ENCODE data around the gene COX7B2.

COX7B2 gene

DNA sequence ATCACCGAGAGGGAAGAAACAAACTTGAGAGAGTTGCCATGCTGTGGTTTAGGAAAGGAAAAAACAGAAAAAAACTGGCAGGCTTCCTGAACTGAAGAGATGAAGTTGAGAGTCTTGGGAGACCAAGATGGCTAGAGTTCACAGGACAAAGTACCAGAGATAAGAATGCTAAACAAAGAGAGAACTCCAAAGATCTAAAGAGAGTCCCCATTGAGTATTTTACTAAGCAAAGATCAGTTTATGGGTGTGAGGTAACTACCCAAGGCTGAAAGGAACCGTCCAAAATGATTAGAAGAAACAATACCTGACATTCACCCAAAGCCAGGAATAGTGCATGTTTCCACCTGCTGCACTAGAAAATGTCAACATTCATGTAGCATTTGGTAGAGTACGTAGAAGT, 21.8 kb upstream of the COX7B2 start:
- TF ChIP-seq CTCF (IDR thresholded peaks at IDR 0.05) = no peak

DNA sequence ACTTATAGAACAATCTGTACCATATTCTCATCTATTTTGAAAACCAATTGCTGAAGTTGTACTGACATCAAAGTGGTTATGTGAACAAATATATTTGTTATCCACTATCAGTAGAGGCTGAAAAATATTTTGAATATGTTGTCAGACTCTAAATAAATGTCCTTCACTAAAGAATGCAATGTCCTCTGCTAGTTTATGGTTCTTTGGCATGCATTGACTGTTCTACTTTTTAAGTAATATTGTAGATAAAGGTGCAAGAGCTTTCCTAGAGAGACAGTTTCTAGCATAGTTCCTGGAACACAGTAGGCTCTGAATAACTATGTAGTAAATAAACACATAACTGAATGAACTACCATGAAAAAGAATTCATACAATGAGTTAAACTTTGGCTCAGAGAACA, 18.2 kb upstream of the COX7B2 start:
- TF ChIP-seq CTCF (IDR thresholded peaks at IDR 0.05) = no peak

DNA sequence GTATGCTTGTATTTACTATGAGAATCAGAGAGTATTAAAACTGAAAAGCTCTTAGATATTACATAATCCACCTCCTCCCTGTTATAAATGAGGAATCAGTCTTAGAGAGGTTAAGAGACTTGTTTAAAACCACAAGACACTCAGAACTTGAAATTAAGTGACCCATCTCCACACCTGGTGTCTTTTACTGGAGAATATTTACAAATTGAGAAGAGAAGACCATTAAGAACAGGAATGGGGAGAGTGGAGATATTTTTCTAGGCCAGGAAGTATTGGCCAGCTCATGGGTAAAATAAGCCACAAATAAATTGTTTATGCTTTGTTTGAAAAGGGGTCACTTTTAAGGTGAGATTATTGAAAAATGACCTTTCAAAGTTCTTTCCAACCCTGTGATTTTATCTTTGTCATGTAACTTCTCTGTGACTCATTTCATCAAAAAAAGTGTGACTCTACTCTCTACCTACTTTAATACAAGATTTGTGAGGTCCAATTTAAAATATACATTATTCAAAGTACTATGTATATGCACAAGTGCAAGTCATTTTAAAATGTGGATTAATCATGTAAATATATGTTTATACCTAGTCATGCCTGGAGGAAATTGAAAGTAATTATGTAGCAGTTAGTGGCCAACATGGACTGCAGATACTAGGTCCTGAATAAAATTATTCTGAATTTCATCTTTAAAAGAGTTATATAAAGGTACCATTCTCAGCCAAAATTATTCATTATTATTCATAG, 15.9 kb upstream of the COX7B2 start:
- TF ChIP-seq CTCF (IDR thresholded peaks at IDR 0.05) = no peak

DNA sequence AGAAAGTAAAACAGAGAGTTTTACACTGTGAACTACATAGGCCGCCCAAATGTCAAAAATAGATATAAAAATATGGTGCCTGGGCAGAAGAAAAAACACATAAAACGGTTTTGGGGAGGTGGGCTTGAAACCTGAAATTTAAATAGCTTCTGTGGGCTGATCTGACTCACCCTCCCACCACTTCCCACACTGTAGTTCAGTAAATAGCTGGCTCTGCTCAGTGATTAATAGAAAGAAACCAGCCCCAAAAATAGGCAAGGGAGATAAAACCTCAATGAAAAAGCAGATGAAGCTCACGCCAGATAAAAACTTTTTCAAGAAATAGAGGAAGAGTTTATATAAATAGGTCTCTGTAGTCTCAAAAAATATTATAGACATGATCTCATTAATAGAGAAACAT, 13.2 kb upstream of the COX7B2 start:
- TF ChIP-seq CTCF (IDR thresholded peaks at IDR 0.05) = no peak

- TF ChIP-seq CTCF (IDR thresholded peaks at IDR 0.05) = no peak
These were observed 897 bp downstream of the COX7B2 start for GRCh38 chr4:46908148-46908547.

- no peak for TF ChIP-seq CTCF (IDR thresholded peaks at IDR 0.05)
These were observed 9.0 kb downstream of the COX7B2 start for GRCh38 chr4:46900082-46900481.

DNA sequence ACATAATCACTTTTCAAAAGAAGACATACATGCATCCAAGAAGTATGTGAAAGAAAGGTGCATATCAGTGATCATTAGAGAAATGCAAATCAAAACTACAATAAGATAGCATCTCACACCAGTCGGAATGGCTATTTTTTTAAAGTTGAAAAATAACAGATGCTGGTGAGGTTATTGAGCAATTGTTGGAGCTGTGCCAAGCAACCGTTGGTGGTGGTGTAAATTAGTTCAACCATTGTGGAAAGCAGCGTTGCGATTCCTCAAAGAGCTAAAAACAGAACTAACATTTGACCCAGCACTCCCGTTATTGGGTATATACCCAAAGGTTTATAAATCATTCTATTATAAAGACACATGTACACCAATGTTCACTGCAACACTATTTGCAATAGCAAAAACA, 14.2 kb downstream of the COX7B2 start:
- no peak for TF ChIP-seq CTCF (IDR thresholded peaks at IDR 0.05)

GRCh38 chr4:46890056-46890455, 19.0 kb downstream of the COX7B2 start:
- TF ChIP-seq CTCF (IDR thresholded peaks at IDR 0.05) = no peak
